AG04450 (cell line): ENCODE data around the gene GPR26. TPM values are rescaled to one million over a fixed set of nuclear protein-coding genes. Genes with fewer than 3 reads are reported as not detected.

ENCODE experiments used
- CTCF ChIA-PET: fragments of 300-600, 350-600 bp; formaldehyde crosslinking; extraction: SDS; loops from one replicate; lab custom pipeline; 2022; ENCODE audit warnings: antibody characterized with exemption, inconsistent platforms; lab: Charles Lee
- POLR2A ChIA-PET: fragments of 350-600 bp; formaldehyde crosslinking; extraction: SDS; loops from one replicate; lab custom pipeline; 2021; ENCODE audit warnings: antibody characterized with exemption, inconsistent platforms; lab: Yijun Ruan, JAX
- DNase-seq: peaks from one replicate; pipeline ENCODE4 v3.0.0-alpha.2; 2011; ENCODE audit warnings: low read depth, low spot score
- H3K27ac ChIP-seq: one replicate; pipeline ENCODE4 v1.5.1; 2012; ENCODE audit warnings: low read depth, low read length, control low read depth
- H3K27me3 ChIP-seq: one replicate; pipeline ENCODE4 v1.6.0; 2012; ENCODE audit warnings: low read length; ENCODE audit not compliant: control insufficient read depth, insufficient read depth
- H3K4me3 ChIP-seq: 2 replicates; pipeline ENCODE4 v1.5.1; 2011; ENCODE audit warnings: mild to moderate bottlenecking, low read depth, low read length, control low read depth
- H3K9me3 ChIP-seq: 2 replicates; pipeline ENCODE4 v1.5.1; 2012; ENCODE audit warnings: low read length; ENCODE audit not compliant: control insufficient read depth, insufficient read depth
- polyA plus RNA-seq: library from polyadenylated mRNA; depleted of rRNA; stranded (reverse); fragments of >200 nt; gene quantifications from 2 replicates; pipeline ENCODE4 v1.2.3, GENCODE V29; 2011
- TF ChIP-seq, protein P1 (sequence below): IDR thresholded peaks from 2 replicates; pipeline ENCODE4 v1.5.1; 2011; ENCODE audit warnings: low read depth, low read length, control low read depth, inconsistent platforms

Gene GPR26
- polyA plus RNA-seq, 1 experiment: not detected

DNA sequence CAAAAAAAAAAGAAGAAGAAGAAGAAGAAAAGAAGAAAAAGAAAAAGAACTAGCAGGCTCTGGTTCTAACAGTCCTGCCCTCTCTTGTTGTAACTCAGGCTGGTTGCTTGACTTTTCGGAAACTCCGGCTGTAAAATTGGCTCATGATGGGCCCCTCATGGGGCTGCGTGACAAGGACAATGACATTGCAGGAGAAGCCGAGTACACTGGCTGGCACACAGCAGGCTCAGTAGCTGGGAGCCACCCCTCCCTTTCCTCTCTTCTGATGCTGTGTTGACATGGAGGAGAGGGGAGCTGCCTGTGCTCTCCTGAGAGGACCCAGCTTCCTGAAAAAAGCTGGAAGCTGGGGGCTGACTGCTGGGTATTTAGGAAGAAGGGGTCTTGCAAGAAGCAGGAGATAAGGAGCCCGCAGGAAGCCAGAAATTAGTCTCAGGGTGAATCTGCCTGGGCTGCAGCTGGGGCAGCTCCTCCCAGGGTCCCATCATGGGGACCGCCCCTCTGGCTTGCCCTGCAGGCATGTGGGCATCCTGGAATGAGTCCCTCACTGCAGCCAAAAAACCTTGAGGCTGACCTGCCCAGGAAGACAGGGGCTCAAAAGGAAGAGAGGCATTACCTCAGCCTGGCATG is 14.6 kb upstream of the GPR26 start:
- peaks cover 53% of the 10 kb centered on the region for H3K9me3 ChIP-seq
- no peak for DNase-seq

DNA sequence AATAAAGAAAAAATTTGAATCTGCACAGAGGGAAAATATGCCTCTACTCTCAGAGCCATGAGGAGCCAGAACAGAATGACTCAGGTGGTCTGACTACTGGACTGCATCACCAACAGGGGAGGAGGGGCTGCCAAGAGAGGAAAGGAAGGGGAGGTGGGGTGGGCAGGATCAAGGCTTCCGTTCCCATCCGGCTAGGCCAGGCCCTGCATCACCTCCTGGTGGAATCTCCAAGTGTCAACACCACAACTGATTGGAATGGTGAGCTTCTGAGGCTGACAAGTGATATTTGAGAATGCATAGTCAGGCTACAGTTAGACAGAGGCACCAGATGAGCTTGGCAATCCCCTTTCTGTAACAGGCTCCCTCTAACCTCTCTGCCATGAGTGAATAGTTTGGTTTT is 10.4 kb upstream of the GPR26 start:
- Histone ChIP-seq H3K27ac (no peak overlapping the region), H3K9me3 (peaks cover 62% of the 10 kb centered on the region), H3K27me3 (no peaks in the 10 kb centered on the region), H3K4me3 (no peak overlapping the region)
- TF ChIP-seq, protein P1, sequence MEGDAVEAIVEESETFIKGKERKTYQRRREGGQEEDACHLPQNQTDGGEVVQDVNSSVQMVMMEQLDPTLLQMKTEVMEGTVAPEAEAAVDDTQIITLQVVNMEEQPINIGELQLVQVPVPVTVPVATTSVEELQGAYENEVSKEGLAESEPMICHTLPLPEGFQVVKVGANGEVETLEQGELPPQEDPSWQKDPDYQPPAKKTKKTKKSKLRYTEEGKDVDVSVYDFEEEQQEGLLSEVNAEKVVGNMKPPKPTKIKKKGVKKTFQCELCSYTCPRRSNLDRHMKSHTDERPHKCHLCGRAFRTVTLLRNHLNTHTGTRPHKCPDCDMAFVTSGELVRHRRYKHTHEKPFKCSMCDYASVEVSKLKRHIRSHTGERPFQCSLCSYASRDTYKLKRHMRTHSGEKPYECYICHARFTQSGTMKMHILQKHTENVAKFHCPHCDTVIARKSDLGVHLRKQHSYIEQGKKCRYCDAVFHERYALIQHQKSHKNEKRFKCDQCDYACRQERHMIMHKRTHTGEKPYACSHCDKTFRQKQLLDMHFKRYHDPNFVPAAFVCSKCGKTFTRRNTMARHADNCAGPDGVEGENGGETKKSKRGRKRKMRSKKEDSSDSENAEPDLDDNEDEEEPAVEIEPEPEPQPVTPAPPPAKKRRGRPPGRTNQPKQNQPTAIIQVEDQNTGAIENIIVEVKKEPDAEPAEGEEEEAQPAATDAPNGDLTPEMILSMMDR: no peak
- ChIA-PET POLR2A (no interaction called here), CTCF (no interaction called here)
- DNase-seq: no peak

More for the DNA sequence above, 14.6 kb upstream of the GPR26 start:
- TF ChIP-seq, protein P1: no peak
- CTCF ChIA-PET: no interaction called here
- H3K4me3 ChIP-seq: no peak overlapping the region
- H3K27me3 ChIP-seq: no peaks in the 10 kb centered on the region
- POLR2A ChIA-PET: no interaction called here
- H3K27ac ChIP-seq: no peak overlapping the region

DNA sequence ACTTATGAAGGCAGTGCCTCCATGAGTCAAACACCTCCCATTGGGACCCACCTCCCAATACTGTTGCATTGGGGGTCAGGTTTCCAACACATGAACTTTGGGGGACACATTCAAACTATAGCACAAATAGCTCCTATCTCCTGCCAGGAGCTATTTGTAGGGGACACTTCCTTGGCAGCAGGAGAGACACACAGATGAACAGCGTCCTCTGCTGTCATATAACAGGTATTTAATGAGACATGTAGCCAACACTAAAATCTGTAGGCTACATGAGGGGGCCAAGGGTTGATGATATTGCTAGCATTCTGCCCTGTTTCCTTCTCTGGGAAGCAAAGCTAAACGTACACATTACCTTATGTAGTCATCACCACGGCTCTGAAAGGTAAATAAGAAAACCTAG is 2.6 kb upstream of the GPR26 start:
- ChIA-PET CTCF (interaction anchor here (0.7 kb wide), 1 partner anchor 818 kb away, joined by 3 read pairs; no protein-coding TSS in a partner anchor), POLR2A (no interaction called here)
- Histone ChIP-seq H3K9me3 (peaks cover 69% of the 10 kb centered on the region), H3K27me3 (no peaks in the 10 kb centered on the region), H3K4me3 (no peak overlapping the region), H3K27ac (no peak overlapping the region)
- TF ChIP-seq, protein P1: no peak
- no peak for DNase-seq

DNA sequence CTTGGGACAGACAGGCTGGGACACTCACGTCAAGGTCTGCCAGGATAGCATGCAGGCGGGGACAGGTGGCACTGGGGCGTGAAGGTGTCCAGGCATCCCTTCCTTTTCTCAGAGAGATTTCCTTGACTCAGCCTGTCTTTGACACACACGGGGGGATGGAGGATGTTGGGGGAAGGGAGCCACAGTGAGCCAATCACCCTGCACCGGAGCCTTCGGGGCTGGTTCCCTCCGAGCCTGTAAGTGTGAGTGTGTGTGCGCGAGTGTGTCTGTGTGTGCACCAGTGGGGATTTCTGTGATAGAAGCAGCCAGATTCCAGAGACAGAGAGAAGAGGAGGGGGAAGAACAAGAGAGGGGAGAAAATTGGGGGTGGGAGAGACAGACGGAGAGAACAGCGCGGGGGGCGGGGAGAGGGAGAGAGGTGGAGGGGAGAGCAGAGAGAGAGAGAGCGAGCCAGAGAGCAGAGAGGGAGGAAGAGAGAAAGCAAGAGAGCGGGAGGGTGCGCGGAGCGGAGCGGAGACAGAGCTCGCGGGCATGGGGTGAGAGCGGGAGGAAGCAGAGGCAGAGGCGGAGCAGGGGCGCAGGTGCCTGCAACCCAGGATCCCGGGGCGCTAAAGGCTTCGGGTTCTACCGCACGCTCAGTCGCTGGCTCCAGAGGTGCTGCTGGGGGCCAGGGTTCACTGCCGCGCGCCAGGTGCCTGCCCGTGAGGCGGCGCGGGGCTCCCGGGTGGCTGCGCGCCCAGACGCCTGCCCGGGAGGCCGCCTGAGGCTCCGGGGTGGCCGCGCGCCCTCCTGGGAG is 466 bp upstream of the GPR26 start:
- ChIA-PET POLR2A (no interaction called here), CTCF (no interaction called here)
- H3K9me3 ChIP-seq: peaks cover 66% of the 10 kb centered on the region
- H3K27me3 ChIP-seq: no peaks in the 10 kb centered on the region
- DNase-seq: no peak
- no peak overlapping the region for H3K4me3 ChIP-seq
- TF ChIP-seq, protein P1: no peak
- H3K27ac ChIP-seq: no peak overlapping the region

DNA sequence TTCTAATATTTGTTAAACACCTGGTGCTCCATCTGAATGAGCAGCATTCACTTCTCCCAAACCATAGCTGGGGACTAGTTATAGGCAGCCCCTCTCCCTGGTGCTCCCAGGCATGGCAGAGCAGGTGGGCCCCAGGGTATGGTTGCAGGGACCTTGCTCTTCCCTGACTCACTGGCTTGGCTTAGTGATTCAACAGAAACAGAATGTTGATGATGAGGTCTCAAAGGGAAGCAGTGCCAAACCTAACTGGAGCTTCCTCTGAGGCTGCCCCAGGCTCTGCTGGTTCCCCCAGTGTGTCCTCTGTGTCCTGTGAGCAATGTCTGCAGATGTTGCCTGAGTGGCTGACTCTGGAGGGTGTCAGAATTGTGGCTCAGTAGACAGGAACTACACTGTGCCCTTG is 3.7 kb downstream of the GPR26 start:
- H3K27me3 ChIP-seq: no peaks in the 10 kb centered on the region
- H3K4me3 ChIP-seq: no peak overlapping the region
- TF ChIP-seq, protein P1: no peak
- peaks cover 89% of the 10 kb centered on the region for H3K9me3 ChIP-seq
- no peak overlapping the region for H3K27ac ChIP-seq
- DNase-seq: no peak
- ChIA-PET CTCF (no interaction called here), POLR2A (no interaction called here)
